NCI-H2227 (cell line): Measurements from ENCODE around the gene POLG2.

Experiments
- DNase-seq: peaks from one replicate; lab custom pipeline; 2025; ENCODE audit not compliant: unreplicated experiment; lab: John Stamatoyannopoulos, UW

Gene POLG2

DNA sequence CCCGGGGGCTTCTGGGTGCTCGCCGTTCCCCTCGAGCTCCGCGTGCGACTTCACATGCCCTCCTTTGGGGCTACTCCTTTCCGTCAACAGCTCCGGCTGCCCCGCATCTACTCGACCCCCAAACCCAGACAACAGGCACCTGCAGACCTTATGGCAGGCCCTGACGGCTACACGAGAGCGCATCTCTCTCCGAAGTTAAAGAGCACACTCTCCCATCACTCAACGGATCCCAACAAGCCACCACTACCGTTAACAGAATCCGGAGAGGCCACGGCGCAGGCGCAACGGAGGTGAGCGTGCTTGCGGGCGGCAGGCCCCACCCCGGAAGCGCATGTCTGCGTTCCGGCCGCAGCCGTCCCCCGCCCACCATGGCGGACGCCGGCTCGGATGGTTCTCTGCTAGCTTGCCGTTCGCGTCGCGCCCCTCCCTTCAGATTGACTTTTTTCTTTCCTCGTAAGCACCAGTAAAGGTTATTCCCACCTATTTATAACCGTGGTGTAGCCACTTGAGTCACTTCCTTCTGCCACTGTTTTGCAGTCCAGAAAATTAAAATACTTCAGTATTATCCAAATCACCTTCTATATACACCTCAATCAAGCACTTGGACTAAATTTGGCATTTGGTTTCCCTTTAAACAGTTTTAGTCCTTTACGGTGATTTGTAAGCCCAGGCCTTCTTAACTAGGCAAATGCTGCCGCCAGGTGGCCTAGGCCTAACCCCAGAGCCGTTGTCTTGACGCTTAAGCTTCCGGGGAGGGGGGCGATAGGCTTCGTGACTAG is at the start of gene POLG2:
TSS of gene POLG2 (minus strand) at position 269 of the 779 bp plus-strand sequence. CDS start at position 183, 86 bp downstream.
- DNase-seq = peak; percentile 96

DNA sequence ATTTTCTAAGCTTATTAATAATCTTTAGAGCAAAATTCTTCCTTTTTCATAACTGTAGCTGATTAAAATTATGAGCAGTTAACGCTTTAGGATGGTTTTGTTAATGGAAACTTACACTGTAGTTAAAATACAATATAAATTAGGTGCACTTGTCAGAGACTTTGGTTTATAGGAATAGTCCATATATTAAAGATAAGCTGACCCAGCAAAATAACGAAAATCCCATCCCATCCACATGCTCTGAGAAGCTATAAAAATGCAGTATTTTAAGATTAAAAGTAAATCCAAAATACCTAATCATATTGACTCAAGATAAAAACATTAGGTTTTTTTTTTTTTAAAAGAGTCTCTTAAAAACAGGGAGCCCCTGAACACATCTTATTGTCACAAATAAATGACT is 47.9 kb upstream of the POLG2 start:
- no peak for DNase-seq

GRCh38 chr17:64540118-64540776 is 43.4 kb upstream of the POLG2 start:
- DNase-seq = no peak

GRCh38 chr17:64538508-64539130 is 41.8 kb upstream of the POLG2 start:
- no peak for DNase-seq

GRCh38 chr17:64537488-64537887 is 40.6 kb upstream of the POLG2 start:
- DNase-seq = no peak

- no peak for DNase-seq
Observed at GRCh38 chr17:64536913-64537312, 40.1 kb upstream of the POLG2 start.

GRCh38 chr17:64535357-64535756 is 38.5 kb upstream of the POLG2 start:
- no peak for DNase-seq

- DNase-seq = no peak
Observed at GRCh38 chr17:64534187-64534586, 37.3 kb upstream of the POLG2 start.

GRCh38 chr17:64533784-64534183 is 36.9 kb upstream of the POLG2 start:
- no peak for DNase-seq

GRCh38 chr17:64532409-64532808 is 35.6 kb upstream of the POLG2 start:
- no peak for DNase-seq

GRCh38 chr17:64531955-64532371 is 35.1 kb upstream of the POLG2 start:
- DNase-seq = no peak

DNA sequence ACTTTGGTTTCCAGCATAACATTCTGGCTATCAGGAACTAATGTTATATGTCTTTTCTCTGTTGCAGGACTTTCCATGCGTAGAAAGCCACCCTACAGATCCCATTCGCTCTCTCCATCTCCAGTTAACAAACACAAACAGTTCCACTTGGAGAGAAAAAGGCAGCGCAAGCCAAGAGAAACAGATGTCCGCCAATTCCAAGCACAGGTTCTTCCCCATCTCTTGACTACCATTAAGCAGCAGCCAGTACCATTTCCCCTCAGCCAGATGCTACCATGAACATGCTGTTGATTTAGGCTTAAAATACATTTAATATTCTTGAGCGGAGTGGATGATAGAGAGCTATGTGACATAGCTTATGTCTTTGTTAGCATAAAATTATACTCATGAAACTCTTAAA is 32.4 kb upstream of the POLG2 start:
- no peak for DNase-seq

- no peak for DNase-seq
Observed at GRCh38 chr17:64527914-64528313, 31.1 kb upstream of the POLG2 start.

DNA sequence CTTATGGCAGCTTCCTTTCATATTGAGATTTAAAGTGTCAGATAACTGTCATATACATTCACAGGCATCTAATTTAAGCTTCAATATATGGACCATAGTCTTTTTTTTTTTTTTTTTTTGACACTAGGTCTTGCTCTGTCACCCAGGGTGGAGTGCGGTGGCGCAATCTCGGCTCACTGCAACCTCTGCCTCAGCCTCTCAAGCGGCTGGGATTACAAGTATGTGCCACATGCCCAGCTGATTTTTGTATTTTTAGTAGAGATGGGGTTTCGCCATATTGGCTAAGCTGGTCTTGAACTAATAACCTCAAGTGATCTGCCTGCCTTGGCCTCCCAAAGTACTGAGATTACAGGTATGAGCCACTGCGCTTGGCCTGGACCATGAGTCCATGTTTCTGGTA is 23.5 kb upstream of the POLG2 start:
- no peak for DNase-seq

DNA sequence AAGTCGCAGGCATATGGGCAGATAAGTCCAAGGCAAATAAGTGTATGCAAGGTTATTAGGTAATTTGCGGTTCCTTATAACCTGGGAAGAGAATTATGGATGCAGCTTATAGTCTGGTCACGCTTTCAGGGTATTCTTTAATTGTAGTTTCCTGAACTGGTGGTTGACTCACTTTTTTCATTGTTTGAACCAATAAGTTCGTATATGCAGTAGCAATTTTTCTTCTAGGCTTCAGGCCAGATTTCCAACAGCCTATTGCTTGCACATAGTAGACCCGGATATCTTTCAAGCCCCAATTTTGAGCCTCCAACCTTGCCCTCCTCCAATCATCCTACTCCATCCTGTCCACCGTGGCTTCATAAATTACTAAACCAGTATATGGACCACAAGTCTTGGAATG is 22.7 kb upstream of the POLG2 start:
- no peak for DNase-seq

DNA sequence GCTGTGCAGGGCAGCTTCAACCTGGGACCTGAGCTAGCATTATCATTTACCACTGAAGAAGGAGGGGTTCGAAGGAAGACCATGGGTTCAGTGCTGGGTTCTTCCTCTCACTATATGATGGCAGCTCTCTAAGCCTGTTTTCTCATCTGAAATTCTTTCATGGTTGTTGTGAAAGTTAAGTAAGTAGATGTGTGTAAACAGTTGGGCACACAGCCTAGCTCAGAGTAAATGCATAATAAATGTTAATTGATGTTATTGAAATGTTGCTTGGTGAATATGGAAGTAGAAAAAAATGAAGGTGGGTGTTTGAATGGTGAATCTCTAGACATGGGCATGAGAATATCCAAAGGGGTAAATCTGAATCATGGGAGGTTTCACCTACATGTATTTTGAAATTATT is 19.0 kb upstream of the POLG2 start:
- no peak for DNase-seq

DNA sequence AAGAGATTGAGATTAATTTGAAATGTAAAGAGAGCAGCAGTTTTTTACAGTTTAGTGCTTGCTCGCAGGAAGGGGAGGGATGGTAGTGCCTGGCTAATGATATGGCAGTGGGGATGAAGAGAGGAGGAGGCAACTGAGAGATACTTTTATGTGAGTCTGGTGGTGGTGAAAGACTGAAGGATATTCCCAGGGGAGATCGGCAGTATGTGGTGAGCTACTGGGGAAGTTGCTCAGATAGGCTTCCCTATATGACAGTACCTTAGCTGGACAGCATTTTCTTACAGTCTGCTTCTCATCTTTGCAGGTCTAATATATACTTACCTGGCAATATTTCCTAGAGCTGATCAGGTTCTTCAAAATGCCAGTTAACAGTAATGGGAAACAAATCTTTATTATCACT is 18.6 kb upstream of the POLG2 start:
- no peak for DNase-seq

DNA sequence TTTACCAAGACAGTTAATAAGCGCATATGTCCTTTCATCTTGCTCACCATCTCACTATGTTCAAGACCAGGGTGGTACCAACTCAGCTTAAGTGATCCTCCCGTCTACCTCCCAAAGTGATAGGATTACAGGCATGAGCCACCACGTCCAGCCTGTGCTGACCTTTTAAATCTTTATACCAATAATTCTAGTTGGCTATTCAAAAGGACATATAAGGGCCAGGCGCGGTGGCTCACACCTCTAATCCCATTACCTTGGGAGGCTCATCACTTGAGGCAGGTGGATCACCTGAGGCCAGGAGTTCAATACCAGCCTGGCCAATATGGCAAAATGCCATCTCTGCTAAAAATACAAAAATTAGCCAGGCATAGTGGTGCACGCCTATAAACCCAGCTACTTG is 12.3 kb upstream of the POLG2 start:
- no peak for DNase-seq

DNA sequence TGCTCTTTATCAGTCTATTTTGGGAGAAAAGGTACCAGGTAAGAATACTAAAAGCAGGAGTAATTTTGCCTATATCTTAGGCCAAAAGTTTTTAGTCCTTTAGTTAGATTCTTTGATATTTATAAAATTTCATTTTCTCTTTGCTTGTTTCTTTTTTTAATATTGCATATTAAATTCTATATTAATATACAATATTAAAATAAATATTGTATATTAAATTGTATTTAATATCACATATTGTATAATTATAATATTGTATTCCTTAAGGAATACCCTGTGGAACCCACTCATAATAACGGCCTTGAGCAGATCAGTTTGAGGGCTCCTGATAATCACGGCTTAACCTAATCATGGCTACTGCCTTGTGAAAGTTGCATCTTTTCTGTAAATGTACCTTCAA is 11.8 kb upstream of the POLG2 start:
- DNase-seq = no peak

GRCh38 chr17:64507413-64507782 is 10.5 kb upstream of the POLG2 start:
- peak; percentile 83 for DNase-seq

DNA sequence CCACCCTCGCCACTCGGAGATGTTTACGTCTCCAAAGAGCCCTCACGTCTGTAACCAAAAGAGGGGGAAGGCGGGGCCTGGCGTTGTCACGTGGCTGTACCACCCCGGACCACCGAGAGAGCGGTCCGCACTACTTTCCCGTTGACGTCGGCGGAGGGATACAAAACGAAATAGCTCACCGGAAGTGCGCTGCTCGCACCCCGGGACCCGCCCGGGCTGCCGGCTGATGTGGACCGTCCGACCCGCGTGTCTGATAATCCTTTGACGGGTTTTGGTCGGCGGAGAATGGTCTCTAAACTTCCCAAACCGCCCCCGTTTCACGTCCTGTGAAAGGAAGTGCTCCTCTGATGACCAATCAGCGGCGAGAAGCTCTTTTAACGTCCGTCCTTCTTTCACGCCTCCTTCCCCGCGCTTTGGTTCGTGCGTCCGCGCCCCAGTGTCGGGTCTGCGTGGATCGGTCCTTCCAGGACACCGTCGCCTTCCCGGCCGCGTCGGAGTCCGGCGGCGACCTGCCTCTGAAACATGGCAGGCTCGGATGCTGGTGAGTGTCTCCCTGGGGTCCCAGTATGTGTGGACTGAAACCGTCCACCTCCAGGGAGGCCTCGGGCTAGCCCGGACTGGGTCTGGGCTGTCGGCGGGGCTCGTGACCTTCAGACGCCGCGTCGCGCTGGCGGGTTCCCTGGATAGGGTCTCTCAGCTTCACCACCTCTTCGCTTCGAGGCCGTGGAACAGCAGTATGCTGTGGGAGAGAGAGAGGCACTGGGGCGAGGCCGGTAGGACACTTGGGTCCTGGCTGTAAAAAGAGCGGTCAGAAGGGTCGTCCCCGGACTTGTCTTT is 9.9 kb upstream of the POLG2 start, which contains the start of gene CEP95:
TSS of gene CEP95 (plus strand) at position 402 of the 837 bp plus-strand sequence. CDS start at position 523, 121 bp downstream.
- DNase-seq = peak; percentile 99
